ENCODE measurements around the gene ATP1A2.

ATP1A2 gene

DNA sequence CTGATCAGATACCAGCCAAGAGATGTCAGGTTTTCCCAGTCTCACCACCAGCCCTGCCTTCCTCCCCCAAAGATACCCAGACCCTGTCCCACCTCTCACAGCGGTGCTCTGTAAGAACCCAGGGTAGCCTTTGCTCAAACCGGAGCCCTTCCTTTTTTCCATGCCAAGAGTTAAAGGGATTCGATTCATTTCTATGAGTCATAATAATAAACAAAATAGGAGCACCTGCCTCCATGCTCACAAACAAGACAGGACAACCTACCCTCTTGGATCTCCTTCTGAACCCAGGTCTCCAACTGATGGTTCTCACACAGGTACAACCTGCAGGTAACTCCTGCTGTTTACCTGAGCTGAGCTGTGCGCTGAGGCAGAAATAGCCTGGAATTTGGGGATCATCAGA is 5.9 kb upstream of the ATP1A2 start:
- TF ChIP-seq SIN3A (IDR thresholded peaks at IDR 0.05; ENCODE audit: borderline replicate concordance, insufficient read depth, low read length) (no peak), FOXP2 (optimal IDR thresholded peaks at IDR 0.05; ENCODE audit: borderline replicate concordance, extremely low read depth, extremely low read length, insufficient read depth) (no peak), POLR2AphosphoS5 (IDR thresholded peaks at IDR 0.05; ENCODE audit: low read depth, low read length) (no peak), TAF1 (IDR thresholded peaks at IDR 0.05; ENCODE audit: borderline replicate concordance, insufficient read depth, low read length) (no peak), REST (IDR thresholded peaks at IDR 0.05; ENCODE audit: insufficient read depth in 1 of 2, low read depth in 2 of 2, low read length in 2 of 2) (no peak)

- TF ChIP-seq REST (IDR thresholded peaks at IDR 0.05; ENCODE audit: insufficient read depth in 1 of 2, low read depth in 2 of 2, low read length in 2 of 2), result no peak
Observed at GRCh38 chr1:160112357-160112756, 3.2 kb upstream of the ATP1A2 start.

DNA sequence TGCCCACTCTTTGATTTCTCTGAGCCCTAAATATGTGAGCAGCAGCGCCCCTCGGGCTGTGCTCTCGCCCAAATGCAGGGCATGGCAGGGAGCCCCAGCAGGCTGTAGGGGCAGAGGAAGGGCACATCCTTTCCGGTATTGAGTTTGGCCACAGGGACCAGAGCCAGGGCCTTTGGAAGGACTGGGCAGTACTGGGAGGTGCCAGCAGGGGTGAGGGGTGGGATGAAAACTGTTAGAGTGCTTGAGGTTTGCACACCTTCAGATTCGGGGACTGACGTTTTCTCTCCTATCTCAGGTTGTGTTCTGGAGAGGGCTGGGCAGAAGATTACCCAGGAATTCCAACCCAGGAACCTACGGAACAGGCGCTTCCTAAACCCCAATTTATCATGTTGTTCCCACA is 2.2 kb upstream of the ATP1A2 start:
- TF ChIP-seq REST (IDR thresholded peaks at IDR 0.05; ENCODE audit: insufficient read depth in 1 of 2, low read depth in 2 of 2, low read length in 2 of 2), result no peak
- no peak for TF ChIP-seq SIN3A (IDR thresholded peaks at IDR 0.05; ENCODE audit: borderline replicate concordance, insufficient read depth, low read length)
- TF ChIP-seq POLR2AphosphoS5 (IDR thresholded peaks at IDR 0.05; ENCODE audit: low read depth, low read length), result no peak
- no peak for TF ChIP-seq TAF1 (IDR thresholded peaks at IDR 0.05; ENCODE audit: borderline replicate concordance, insufficient read depth, low read length)
- no peak for TF ChIP-seq FOXP2 (optimal IDR thresholded peaks at IDR 0.05; ENCODE audit: borderline replicate concordance, extremely low read depth, extremely low read length, insufficient read depth)

- TF ChIP-seq FOXP2 (optimal IDR thresholded peaks at IDR 0.05; ENCODE audit: borderline replicate concordance, extremely low read depth, extremely low read length, insufficient read depth), result no peak
- no peak for TF ChIP-seq POLR2AphosphoS5 (IDR thresholded peaks at IDR 0.05; ENCODE audit: low read depth, low read length)
- no peak for TF ChIP-seq SIN3A (IDR thresholded peaks at IDR 0.05; ENCODE audit: borderline replicate concordance, insufficient read depth, low read length)
- TF ChIP-seq TAF1 (IDR thresholded peaks at IDR 0.05; ENCODE audit: borderline replicate concordance, insufficient read depth, low read length), result no peak
Observed at GRCh38 chr1:160114085-160114484, 1.5 kb upstream of the ATP1A2 start.

DNA sequence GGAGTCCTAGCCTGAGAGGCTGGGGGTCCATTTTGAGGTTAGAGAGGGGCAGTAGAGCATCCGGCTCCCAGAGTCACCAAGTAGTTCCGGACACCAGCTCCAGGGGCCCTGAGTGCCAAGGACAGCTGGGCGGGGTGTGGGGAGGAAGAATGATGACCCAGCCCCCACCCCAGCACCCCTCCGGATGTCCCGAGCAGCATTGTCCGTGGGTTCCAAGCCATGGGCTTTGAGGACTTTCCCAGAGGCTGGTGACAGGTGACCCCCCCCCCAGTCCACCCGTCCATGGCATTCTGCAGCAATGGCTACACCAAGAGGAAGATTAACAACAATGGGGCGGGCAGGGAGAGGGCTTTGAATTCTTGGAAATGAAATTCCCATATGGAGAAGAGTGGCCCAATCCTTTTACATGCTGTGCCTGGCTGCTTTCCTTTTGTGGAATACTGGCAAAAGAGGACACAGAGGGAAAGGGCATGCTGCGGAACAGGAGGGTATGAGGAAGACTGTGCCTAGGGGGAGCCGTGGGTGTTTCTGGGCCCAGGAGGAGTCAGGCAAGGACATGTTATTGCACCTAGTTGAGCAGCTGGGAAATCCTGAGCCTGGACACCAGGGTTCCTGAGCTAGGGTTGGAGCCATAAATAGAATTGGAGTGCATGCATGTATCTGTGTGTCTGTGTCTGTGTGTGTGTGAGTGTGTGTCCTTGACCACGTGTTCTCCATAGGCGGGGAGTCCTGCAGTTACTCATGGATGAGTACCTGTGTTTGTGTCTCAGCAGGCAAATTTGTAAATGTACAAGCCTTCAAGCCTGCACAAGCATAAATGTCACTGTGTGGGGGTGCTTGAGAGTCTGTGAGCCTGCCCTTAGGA is 956 bp downstream of the ATP1A2 start:
- TF ChIP-seq POLR2AphosphoS5 (IDR thresholded peaks at IDR 0.05; ENCODE audit: low read depth, low read length), result no peak
- no peak for TF ChIP-seq REST (IDR thresholded peaks at IDR 0.05; ENCODE audit: insufficient read depth in 1 of 2, low read depth in 2 of 2, low read length in 2 of 2)
- no peak for TF ChIP-seq FOXP2 (optimal IDR thresholded peaks at IDR 0.05; ENCODE audit: borderline replicate concordance, extremely low read depth, extremely low read length, insufficient read depth)
- no peak for TF ChIP-seq TAF1 (IDR thresholded peaks at IDR 0.05; ENCODE audit: borderline replicate concordance, insufficient read depth, low read length)
- no peak for TF ChIP-seq SIN3A (IDR thresholded peaks at IDR 0.05; ENCODE audit: borderline replicate concordance, insufficient read depth, low read length)
